Lower lobe of right lung (tissue), 2 donors: ENCODE measurements around the gene AKT2. TPM values are rescaled to one million over a fixed set of nuclear protein-coding genes. Genes with fewer than 3 reads are reported as not detected.
A peak's percentile ranks its signal among the peaks of the same experiment; 100 is the strongest.
"Not testable (repeated sequence)": the region's sequence is repeated elsewhere in the genome, so short reads cannot be mapped to it uniquely, and the experiment has no call there.

Experiments used
- ATAC-seq, 2 donors: fragments of 200-7000 bp; cut with Tn5 transposase; one replicate each; pipeline ENCODE4 v1.9.1; 2020 to 2022; ENCODE audit warnings: mild to moderate bottlenecking in 2 of 2, moderate library complexity in 2 of 2
- DNase-seq: peaks from one replicate; pipeline ENCODE4 v3.0.0-alpha.2; 2020
- H3K27ac ChIP-seq: fragments of 200-600 bp; one replicate; pipeline ENCODE4 v1.8.0; 2022
- H3K27me3 ChIP-seq: fragments of 200-600 bp; one replicate; pipeline ENCODE4 v1.8.0; 2022; ENCODE audit warnings: low read depth
- H3K36me3 ChIP-seq: fragments of 200-600 bp; one replicate; pipeline ENCODE4 v1.8.0; 2022; ENCODE audit warnings: mild to moderate bottlenecking
- H3K4me1 ChIP-seq: fragments of 200-600 bp; one replicate; pipeline ENCODE4 v1.8.0; 2022
- H3K4me3 ChIP-seq: fragments of 200-600 bp; one replicate; pipeline ENCODE4 v1.8.0; 2022; ENCODE audit warnings: mild to moderate bottlenecking
- H3K9me3 ChIP-seq: fragments of 200-600 bp; one replicate; pipeline ENCODE4 v1.8.0; 2022
- CTCF ChIP-seq: fragments of 200-600 bp; IDR thresholded peaks from one replicate; pipeline ENCODE4 v1.8.0; 2022; ENCODE audit warnings: antibody characterized with exemption, mild to moderate bottlenecking
- intact Hi-C: fragments of 100-400 bp; cut with DNase I; formaldehyde crosslinking; loops from one replicate; pipeline ENCODE4 v1.11.0; 2022
- long read RNA-seq: library from polyadenylated mRNA; unstranded; transcript quantifications from one replicate; pipeline ENCODE4 v2.0.0, GENCODE V29; 2021
- total RNA-seq: library from RNA; stranded (reverse); fragmentation: NEBNext Ultra II Directional; extraction: Animal tissue kit (Norgen Biotek cat#: 25700); gene quantifications from one replicate; pipeline ENCODE4 v1.2.1, GENCODE V29; 2021
- donor health status: DM: no; HTN: yes; CAD: no; lungs with severe emphysema.

AKT2 gene
- 102 TPM for total RNA-seq
- long read RNA-seq, full-length matches to known transcripts = 4 of 21 reads
- long read RNA-seq, partial matches to known transcripts = 7 of 21 reads
- long read RNA-seq, other reads (novel, unspliced or antisense) = 10 of 21 reads

- H3K27me3 ChIP-seq = no peaks in the 10 kb centered on the region
- H3K36me3 ChIP-seq = peaks cover 5% of the 10 kb centered on the region
- H3K4me3 ChIP-seq = peak within 1 kb of the TSS; percentile 88
- H3K27ac ChIP-seq = peak within 1 kb of the TSS; percentile 93
- ATAC-seq (peak; percentile 66 to 79), DNase-seq (no peak)
- intact Hi-C loops = no loop called here
- no peaks in the 10 kb centered on the region for H3K9me3 ChIP-seq
- TF ChIP-seq CTCF = no peak
- H3K4me1 ChIP-seq = peaks cover 51% of the 10 kb centered on the region
Observed at GRCh38 chr19:40284501-40285352, at the start of gene AKT2. Gene AKT2 (minus strand): TSS chr19:40285345. CDS start chr19:40265267, 20,078 bp downstream.

GRCh38 chr19:40333083-40333482 lies 47.9 kb upstream of the AKT2 start:
- DNase-seq, H3K9me3 ChIP-seq, H3K4me3 ChIP-seq, H3K27me3 ChIP-seq, H3K4me1 ChIP-seq, intact Hi-C loops, ATAC-seq, H3K27ac ChIP-seq: not testable (repeated sequence)
- peaks cover 74% of the 10 kb centered on the region for H3K36me3 ChIP-seq

- Histone ChIP-seq H3K4me1 (no peaks in the 10 kb centered on the region), H3K9me3 (no peaks in the 10 kb centered on the region), H3K4me3 (no peak overlapping the region), H3K27me3 (no peaks in the 10 kb centered on the region), H3K27ac (no peak overlapping the region), H3K36me3 (peaks cover 75% of the 10 kb centered on the region)
- intact Hi-C loops = no loop called here
- no peak for TF ChIP-seq CTCF
- ATAC-seq (no peak), DNase-seq (no peak)
Observed at GRCh38 chr19:40332669-40333068, 47.5 kb upstream of the AKT2 start.

- H3K4me1 ChIP-seq = no peaks in the 10 kb centered on the region
- H3K27me3 ChIP-seq = no peaks in the 10 kb centered on the region
- H3K4me3 ChIP-seq = no peak overlapping the region
- peaks cover 85% of the 10 kb centered on the region for H3K36me3 ChIP-seq
- intact Hi-C loops = no loop called here
- H3K27ac ChIP-seq = no peak overlapping the region
- ATAC-seq (peak; percentile 83 to 88), DNase-seq (peak; percentile 59)
- H3K9me3 ChIP-seq = no peaks in the 10 kb centered on the region
- no peak for TF ChIP-seq CTCF
Observed at GRCh38 chr19:40331052-40331451, 45.9 kb upstream of the AKT2 start.

- intact Hi-C loops = no loop called here
- no peaks in the 10 kb centered on the region for H3K27me3 ChIP-seq
Observed at GRCh38 chr19:40326201-40326600, 41.1 kb upstream of the AKT2 start.

More at GRCh38 chr19:40326201-40326600, 41.1 kb upstream of the AKT2 start:
- Histone ChIP-seq H3K27ac (no peak overlapping the region), H3K4me3 (no peak overlapping the region), H3K9me3 (no peaks in the 10 kb centered on the region), H3K4me1 (no peaks in the 10 kb centered on the region), H3K36me3 (peaks cover 87% of the 10 kb centered on the region)
- ATAC-seq (no peak), DNase-seq (no peak)
- no peak for TF ChIP-seq CTCF
